OCI-LY3 (cell line): ENCODE data around the gene EVX2.

Experiments used
- EZH2phosphoT487 ChIP-seq: fragments of 200-600 bp; shearing (Covaris generic); IDR thresholded peaks from 2 replicates; pipeline ENCODE4 v1.6.1; 2018; ENCODE audit warnings: antibody characterized with exemption, mixed run types, low read depth
- TF ChIP-seq, protein P1 (sequence below): fragments of 200-600, 300-600 bp; sonication (generic); IDR thresholded peaks from 2 replicates; pipeline ENCODE4 v1.5.1; 2014; ENCODE audit warnings: antibody characterized with exemption, low read length, low read depth

DNA sequence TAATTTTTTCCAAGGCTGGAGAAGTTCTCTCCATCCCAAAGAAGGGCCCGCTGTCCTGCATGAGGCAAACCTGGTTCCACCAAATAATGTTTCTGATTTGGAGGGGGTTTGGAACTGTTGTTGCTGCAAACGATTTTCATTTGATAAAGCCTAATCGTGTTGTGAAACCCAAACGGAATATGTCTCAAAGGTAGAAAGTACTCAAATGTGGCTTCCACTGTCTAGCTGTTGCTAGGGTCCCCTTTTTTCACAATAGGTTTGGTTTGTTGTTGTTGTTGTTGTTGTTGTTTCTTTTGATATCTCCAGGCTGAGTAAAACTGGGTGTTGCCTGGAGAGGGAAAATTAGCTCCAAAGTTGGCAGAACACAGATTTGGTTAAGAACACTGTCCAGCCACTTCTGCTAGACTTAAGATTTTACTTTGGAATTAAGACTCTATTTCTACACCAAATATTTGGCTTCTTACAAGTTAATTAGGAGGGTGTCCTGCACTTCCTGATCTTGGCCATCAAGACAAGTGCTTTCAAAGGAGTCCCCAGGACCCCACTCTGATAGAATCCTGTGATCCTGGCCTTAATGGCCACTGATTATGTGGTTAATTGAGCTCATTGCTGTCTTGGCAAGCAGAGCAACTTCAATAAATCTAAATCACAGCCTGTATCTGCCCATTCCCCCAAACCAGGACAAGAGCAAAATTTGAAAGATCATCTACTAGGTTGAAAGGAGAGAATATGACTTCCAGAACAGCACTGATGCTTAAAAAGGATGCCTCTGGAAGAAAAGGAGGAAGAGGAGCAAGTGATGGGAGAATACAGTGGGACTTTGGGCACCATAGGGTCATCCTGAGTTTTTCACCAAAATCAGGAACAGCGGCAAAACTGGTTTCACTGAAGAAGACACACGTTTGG is 5.4 kb upstream of the EVX2 start:
- TF ChIP-seq, protein P1, sequence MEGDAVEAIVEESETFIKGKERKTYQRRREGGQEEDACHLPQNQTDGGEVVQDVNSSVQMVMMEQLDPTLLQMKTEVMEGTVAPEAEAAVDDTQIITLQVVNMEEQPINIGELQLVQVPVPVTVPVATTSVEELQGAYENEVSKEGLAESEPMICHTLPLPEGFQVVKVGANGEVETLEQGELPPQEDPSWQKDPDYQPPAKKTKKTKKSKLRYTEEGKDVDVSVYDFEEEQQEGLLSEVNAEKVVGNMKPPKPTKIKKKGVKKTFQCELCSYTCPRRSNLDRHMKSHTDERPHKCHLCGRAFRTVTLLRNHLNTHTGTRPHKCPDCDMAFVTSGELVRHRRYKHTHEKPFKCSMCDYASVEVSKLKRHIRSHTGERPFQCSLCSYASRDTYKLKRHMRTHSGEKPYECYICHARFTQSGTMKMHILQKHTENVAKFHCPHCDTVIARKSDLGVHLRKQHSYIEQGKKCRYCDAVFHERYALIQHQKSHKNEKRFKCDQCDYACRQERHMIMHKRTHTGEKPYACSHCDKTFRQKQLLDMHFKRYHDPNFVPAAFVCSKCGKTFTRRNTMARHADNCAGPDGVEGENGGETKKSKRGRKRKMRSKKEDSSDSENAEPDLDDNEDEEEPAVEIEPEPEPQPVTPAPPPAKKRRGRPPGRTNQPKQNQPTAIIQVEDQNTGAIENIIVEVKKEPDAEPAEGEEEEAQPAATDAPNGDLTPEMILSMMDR, result no peak
- TF ChIP-seq EZH2phosphoT487, result no peak
